Parathyroid adenoma (tissue), 2 donors: Measurements from ENCODE around the gene CALHM2.

ENCODE experiments used
- H2AFZ ChIP-seq: fragments of 300-600 bp; sonication (generic); one replicate; pipeline ENCODE4 v1.7.0; 2017; ENCODE audit warnings: antibody characterized with exemption, mild to moderate bottlenecking
- H3K27ac ChIP-seq: fragments of 300-600 bp; sonication (generic); one replicate; pipeline ENCODE4 v1.7.0; 2017
- H3K27me3 ChIP-seq: fragments of 300-600 bp; sonication (generic); one replicate; pipeline ENCODE4 v1.7.0; 2017; ENCODE audit warnings: low read length; ENCODE audit not compliant: control insufficient read depth, insufficient read depth
- H3K36me3 ChIP-seq: fragments of 300-600 bp; sonication (generic); one replicate; pipeline ENCODE4 v1.7.0; 2017; ENCODE audit warnings: low read length; ENCODE audit not compliant: control insufficient read depth, insufficient read depth
- H3K4me1 ChIP-seq: fragments of 300-600 bp; sonication (generic); one replicate; pipeline ENCODE4 v1.7.0; 2017; ENCODE audit warnings: control low read depth
- H3K4me2 ChIP-seq: fragments of 300-600 bp; sonication (generic); one replicate; pipeline ENCODE4 v1.7.0; 2017; ENCODE audit warnings: low read length
- H3K4me3 ChIP-seq: fragments of 300-600 bp; sonication (generic); one replicate; pipeline ENCODE4 v1.7.0; 2017; ENCODE audit warnings: low read depth, low read length
- H3K79me2 ChIP-seq: fragments of 300-600 bp; sonication (generic); one replicate; pipeline ENCODE4 v1.7.0; 2017; ENCODE audit warnings: control low read depth
- H3K9ac ChIP-seq: fragments of 300-600 bp; sonication (generic); one replicate; pipeline ENCODE4 v1.7.0; 2017; ENCODE audit warnings: mild to moderate bottlenecking
- H3K9me3 ChIP-seq: fragments of 300-600 bp; sonication (generic); one replicate; pipeline ENCODE4 v1.7.0; 2017; ENCODE audit warnings: low read length; ENCODE audit not compliant: control insufficient read depth
- TF ChIP-seq, protein P1 (sequence below): fragments of 300-600 bp; sonication (generic); IDR thresholded peaks from one replicate; pipeline ENCODE4 v1.7.0; 2017; ENCODE audit warnings: antibody characterized with exemption, mild to moderate bottlenecking
- donor health status: primary hyperparathyroidism.

CALHM2 gene

DNA sequence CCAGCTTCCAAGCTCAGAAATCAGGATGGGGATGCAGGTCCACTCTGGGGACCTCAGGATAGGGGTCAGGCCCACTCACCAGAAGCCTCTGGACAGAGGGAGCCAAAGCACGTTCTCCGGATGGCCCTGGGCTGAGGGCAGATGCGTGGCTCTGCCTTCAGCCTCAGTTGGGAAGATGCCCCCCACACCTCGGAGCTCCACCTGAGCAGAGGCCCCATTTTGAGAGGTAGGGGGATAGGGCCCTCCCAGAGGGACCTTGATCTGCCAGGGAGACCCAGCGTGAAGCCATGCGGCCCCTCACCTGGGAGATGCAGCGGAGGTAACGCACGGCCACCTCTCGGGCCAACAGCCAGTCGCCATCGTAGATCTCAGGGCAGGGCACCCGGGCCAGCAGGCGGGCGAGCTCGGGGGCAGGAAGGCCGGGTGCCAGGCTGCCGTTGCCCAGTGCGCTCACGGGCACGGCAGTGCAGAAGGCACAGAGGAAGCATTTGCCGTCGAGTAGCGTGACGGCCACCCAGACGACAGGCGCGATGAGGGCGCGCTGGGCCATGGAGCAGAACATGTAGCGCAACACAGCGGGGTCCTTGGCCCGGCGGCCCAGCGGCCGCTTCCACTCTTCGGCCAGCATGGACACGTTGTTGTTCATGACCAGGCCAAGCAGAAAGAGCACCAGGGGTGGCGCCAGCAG is 5.9 kb upstream of the CALHM2 start:
- Histone ChIP-seq H3K9me3 (no peaks in the 10 kb centered on the region), H3K27ac (no peak overlapping the region), H3K4me3 (no peak overlapping the region)

DNA sequence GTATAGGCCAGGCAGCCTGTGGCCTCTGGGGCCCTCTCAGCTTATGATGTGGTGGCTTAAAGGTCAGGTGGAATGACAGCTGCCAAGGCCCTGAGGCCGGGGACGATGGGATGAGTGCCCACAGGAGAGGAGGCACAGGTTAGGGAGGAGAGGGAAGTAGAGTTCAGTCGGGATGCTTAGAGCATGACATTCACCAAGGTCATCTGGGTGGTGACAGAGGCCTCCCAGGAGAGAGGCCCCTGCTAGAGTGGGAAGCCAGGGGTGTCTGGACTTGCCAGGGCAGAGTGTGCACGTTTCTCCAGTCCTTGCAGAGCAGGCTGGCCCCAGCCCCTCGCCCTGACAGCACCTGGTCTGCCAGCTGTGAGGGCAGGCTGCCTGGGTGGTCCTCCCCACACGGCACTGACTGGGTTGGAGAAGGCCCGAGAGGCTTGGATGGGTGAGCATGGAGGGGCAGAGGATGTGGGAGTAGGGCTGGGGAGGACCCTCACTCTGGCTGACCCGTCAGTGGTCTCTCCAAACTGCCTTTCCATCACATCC is 5.1 kb upstream of the CALHM2 start:
- Histone ChIP-seq H3K79me2 (no peaks in the 10 kb centered on the region), H3K36me3 (no peaks in the 10 kb centered on the region), H3K9me3 (no peaks in the 10 kb centered on the region), H3K9ac (no peak overlapping the region), H3K4me1 (peaks cover 7% of the 10 kb centered on the region), H3K4me3 (no peak overlapping the region), H3K27me3 (no peaks in the 10 kb centered on the region), H2AFZ (no peak overlapping the region), H3K4me2 (no peak overlapping the region), H3K27ac (no peak overlapping the region)
- TF ChIP-seq, protein P1, sequence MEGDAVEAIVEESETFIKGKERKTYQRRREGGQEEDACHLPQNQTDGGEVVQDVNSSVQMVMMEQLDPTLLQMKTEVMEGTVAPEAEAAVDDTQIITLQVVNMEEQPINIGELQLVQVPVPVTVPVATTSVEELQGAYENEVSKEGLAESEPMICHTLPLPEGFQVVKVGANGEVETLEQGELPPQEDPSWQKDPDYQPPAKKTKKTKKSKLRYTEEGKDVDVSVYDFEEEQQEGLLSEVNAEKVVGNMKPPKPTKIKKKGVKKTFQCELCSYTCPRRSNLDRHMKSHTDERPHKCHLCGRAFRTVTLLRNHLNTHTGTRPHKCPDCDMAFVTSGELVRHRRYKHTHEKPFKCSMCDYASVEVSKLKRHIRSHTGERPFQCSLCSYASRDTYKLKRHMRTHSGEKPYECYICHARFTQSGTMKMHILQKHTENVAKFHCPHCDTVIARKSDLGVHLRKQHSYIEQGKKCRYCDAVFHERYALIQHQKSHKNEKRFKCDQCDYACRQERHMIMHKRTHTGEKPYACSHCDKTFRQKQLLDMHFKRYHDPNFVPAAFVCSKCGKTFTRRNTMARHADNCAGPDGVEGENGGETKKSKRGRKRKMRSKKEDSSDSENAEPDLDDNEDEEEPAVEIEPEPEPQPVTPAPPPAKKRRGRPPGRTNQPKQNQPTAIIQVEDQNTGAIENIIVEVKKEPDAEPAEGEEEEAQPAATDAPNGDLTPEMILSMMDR, result no peak

More for the DNA sequence above, 5.9 kb upstream of the CALHM2 start:
- Histone ChIP-seq H3K27me3 (no peaks in the 10 kb centered on the region), H3K4me2 (no peak overlapping the region), H2AFZ (no peak overlapping the region), H3K9ac (no peak overlapping the region), H3K36me3 (no peaks in the 10 kb centered on the region), H3K79me2 (no peaks in the 10 kb centered on the region), H3K4me1 (no peaks in the 10 kb centered on the region)
- TF ChIP-seq, protein P1, result no peak

DNA sequence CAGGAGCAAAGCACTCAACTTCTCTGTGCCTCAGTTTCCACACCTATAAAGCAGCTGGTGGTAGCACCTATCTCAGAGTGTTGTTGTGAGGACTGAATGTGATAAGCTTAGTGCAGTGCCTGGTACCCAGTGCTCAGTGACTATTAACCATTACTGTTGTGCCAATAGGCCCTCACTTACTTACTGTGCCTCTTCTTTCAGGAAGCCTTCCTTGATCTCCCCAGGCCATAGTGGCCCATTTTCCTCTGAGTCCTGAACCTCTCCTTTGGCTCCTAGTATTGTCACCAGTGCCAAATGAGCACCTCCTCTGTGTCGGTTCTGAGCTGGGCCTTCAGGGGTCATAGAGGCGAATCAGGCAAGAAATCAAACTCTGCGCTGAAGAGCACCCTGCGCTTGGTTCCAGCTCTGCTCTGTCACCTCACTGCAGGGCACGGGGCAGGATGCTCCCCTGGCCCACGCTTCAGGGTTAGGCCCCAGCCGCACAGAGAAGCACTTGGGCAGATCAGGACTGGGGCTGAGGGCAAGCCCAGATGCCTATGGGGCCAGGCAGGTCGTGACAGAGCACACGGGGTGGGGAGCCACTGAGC is 4.0 kb upstream of the CALHM2 start:
- Histone ChIP-seq H2AFZ (no peak overlapping the region), H3K27me3 (no peaks in the 10 kb centered on the region), H3K4me2 (no peak overlapping the region), H3K79me2 (no peaks in the 10 kb centered on the region), H3K9me3 (no peaks in the 10 kb centered on the region), H3K36me3 (no peaks in the 10 kb centered on the region), H3K4me3 (no peak overlapping the region), H3K4me1 (peaks cover 7% of the 10 kb centered on the region), H3K9ac (no peak overlapping the region), H3K27ac (no peak overlapping the region)
- TF ChIP-seq, protein P1, result no peak

DNA sequence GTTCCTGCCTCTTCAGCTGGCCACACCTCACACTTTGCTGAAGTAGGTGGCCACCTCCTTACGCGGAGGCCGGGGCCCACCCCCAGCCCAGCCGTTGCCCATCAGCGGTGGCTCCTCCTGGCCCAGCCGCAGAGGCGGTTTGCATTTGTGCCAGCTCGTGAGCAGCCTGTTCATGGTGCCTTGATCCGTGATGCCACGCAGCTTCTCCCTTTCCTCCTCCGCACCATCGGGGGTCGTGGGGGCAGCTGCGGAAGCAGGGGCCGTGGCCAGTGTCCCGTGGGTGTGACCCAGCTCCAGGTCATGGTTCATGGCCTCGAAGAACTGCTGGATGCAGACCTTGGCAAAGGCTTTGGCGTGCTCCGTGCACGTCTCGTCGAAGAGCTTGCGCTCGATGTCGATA is 3.1 kb upstream of the CALHM2 start:
- no peaks in the 10 kb centered on the region for H3K27me3 ChIP-seq
- no peak overlapping the region for H3K27ac ChIP-seq

More for the DNA sequence above, 3.1 kb upstream of the CALHM2 start:
- H2AFZ ChIP-seq, result no peak overlapping the region
- H3K79me2 ChIP-seq, result no peaks in the 10 kb centered on the region
- no peak overlapping the region for H3K4me3 ChIP-seq
- H3K4me2 ChIP-seq, result no peak overlapping the region
- H3K4me1 ChIP-seq, result peaks cover 7% of the 10 kb centered on the region
- TF ChIP-seq, protein P1, result no peak
- no peaks in the 10 kb centered on the region for H3K9me3 ChIP-seq
- no peaks in the 10 kb centered on the region for H3K36me3 ChIP-seq
- no peak overlapping the region for H3K9ac ChIP-seq
